ENCODE measurements around the gene CYP26C1. TPM values are rescaled to one million over a fixed set of nuclear protein-coding genes. Genes with fewer than 3 reads are reported as not detected.
A peak's percentile ranks its signal among the peaks of the same experiment; 100 is the strongest.

CYP26C1 gene, protein sequence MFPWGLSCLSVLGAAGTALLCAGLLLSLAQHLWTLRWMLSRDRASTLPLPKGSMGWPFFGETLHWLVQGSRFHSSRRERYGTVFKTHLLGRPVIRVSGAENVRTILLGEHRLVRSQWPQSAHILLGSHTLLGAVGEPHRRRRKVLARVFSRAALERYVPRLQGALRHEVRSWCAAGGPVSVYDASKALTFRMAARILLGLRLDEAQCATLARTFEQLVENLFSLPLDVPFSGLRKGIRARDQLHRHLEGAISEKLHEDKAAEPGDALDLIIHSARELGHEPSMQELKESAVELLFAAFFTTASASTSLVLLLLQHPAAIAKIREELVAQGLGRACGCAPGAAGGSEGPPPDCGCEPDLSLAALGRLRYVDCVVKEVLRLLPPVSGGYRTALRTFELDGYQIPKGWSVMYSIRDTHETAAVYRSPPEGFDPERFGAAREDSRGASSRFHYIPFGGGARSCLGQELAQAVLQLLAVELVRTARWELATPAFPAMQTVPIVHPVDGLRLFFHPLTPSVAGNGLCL
- 0.46 and 0.60 TPM in 2 replicates for total RNA-seq (2021)
- percentile 33 among the genes with signal in this experiment for Bru-seq, nascent RNA
- BruChase-seq, experiment 1, labeled RNA remaining after a 2-hour chase = percentile 29 among the genes with signal in this experiment
- percentile 19 among the genes with signal in this experiment for BruChase-seq, experiment 2, labeled RNA remaining after a 6-hour chase
- long read RNA-seq = 0 reads

DNA sequence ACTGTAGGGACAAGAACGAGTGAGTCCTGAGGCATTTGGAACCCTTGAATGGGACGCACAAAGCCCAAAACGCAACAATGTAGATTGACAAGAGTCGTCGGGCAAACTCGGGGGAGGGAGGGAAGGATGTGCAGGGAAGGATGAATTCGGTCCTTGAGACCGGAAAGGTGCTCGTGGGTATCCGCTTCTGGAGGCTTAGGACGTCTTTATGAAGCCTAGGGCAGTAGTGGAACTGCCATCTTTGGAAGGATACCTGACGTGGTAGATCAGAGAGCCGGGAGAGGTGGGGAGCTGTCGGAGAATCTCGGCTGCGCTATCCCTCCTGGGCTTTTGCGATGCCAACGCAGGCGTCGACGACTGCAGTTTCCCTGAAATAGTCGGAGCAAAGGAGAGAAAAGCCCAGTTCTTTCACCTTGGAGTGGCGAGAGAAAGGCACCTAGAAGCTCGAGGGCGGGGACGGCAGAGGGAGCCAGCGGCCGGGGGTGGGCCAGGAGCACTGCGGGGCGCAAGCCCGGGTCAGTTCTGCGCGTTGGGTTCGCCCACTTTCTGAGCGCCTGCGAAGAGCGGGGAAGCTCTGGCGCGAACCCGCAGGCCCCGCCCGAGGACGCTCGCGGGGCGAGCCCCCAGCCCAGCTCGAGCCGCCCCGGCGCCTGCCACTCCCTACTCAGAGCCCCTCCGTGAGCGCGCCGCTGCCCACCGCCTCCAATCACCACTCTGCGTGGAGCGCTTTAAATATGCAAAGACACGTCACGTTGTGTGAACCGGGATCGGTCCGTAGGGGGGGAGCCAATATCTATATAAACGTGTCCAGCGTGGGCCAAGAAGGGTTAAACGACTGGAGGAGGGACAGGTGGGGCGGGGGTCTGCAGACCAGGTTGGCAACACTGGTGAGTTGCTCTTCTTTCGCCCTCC is at the start of gene CYP26C1:
Gene CYP26C1 (plus strand): TSS at position 824 of the 912 bp plus-strand sequence. CDS start 466 bp downstream, outside the sequence.
- no TSS peak for BruUV-seq (replicated peaks)
- Histone ChIP-seq H3K4me2 (no peak within 1 kb of the TSS), H2AFZ (no peak within 1 kb of the TSS), H3K4me1 (replicated peaks; ENCODE audit: insufficient read depth) (no peaks in the 10 kb centered on the region), H3K9me3 (ENCODE audit: insufficient read depth, low read depth) (no peaks in the 10 kb centered on the region), H3F3A (ENCODE audit: insufficient read depth, low read depth) (no peaks in the 10 kb centered on the region), H3K4me3 (no peak within 1 kb of the TSS), H3K27me3 (ENCODE audit: insufficient read depth, low read depth) (no peaks in the 10 kb centered on the region), H3K9me2 (ENCODE audit: insufficient read depth) (no peaks in the 10 kb centered on the region), H3K36me3 (ENCODE audit: low read depth) (no peaks in the 10 kb centered on the region), H3K79me2 (ENCODE audit: low read depth) (no peaks in the 10 kb centered on the region), H3K27ac (no peak within 1 kb of the TSS), H4K20me1 (ENCODE audit: insufficient read depth) (no peaks in the 10 kb centered on the region)
- CTCF ChIA-PET = no interaction called here
- POLR2A ChIA-PET (ENCODE audit: unreplicated experiment) = no interaction called here
- DNase-seq = no peak
- intact Hi-C loops (cut with micrococcal nuclease; ENCODE audit: unreplicated experiment) = no loop called here
- TF ChIP-seq EZH2 (IDR thresholded peaks at IDR 0.05; ENCODE audit: low read depth) = no peak
- TF ChIP-seq, protein P1, sequence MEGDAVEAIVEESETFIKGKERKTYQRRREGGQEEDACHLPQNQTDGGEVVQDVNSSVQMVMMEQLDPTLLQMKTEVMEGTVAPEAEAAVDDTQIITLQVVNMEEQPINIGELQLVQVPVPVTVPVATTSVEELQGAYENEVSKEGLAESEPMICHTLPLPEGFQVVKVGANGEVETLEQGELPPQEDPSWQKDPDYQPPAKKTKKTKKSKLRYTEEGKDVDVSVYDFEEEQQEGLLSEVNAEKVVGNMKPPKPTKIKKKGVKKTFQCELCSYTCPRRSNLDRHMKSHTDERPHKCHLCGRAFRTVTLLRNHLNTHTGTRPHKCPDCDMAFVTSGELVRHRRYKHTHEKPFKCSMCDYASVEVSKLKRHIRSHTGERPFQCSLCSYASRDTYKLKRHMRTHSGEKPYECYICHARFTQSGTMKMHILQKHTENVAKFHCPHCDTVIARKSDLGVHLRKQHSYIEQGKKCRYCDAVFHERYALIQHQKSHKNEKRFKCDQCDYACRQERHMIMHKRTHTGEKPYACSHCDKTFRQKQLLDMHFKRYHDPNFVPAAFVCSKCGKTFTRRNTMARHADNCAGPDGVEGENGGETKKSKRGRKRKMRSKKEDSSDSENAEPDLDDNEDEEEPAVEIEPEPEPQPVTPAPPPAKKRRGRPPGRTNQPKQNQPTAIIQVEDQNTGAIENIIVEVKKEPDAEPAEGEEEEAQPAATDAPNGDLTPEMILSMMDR (conservative IDR thresholded peaks at IDR 0.05) = no peak

DNA sequence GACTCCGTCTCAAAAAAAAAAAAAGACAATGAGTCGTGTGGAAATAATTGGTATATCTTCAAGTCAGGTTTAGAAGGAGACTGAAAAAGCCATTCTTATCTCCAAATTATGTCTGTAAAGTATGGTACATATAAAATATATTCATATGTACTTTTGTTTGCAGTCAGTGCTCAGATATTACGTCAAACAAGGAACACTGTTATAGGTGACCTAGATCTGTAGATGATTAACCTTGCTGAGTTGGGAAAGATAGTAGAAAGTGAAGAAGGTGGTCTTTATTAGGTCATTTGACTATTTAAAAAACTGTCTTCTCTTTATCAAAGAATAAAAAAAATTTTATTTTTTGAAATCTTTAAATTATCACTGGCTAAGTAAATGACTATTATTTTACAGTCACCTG is 44.9 kb upstream of the CYP26C1 start:
- Histone ChIP-seq H3K4me3 (no peak overlapping the region), H3K9me2 (ENCODE audit: insufficient read depth) (no peaks in the 10 kb centered on the region), H3K36me3 (ENCODE audit: low read depth) (no peaks in the 10 kb centered on the region), H3K27me3 (ENCODE audit: insufficient read depth, low read depth) (no peaks in the 10 kb centered on the region), H2AFZ (no peak overlapping the region), H3K9me3 (ENCODE audit: insufficient read depth, low read depth) (no peaks in the 10 kb centered on the region), H3F3A (ENCODE audit: insufficient read depth, low read depth) (no peaks in the 10 kb centered on the region), H3K4me1 (replicated peaks; ENCODE audit: insufficient read depth) (no peaks in the 10 kb centered on the region), H3K27ac (no peak overlapping the region), H3K4me2 (no peak overlapping the region), H3K79me2 (ENCODE audit: low read depth) (no peaks in the 10 kb centered on the region), H4K20me1 (ENCODE audit: insufficient read depth) (no peaks in the 10 kb centered on the region)
- ChIA-PET CTCF (no interaction called here), POLR2A (ENCODE audit: unreplicated experiment) (no interaction called here)
- no peak for DNase-seq
- intact Hi-C loops (cut with micrococcal nuclease; ENCODE audit: unreplicated experiment) = no loop called here
- BruUV-seq (replicated peaks) = no TSS peak
- TF ChIP-seq EZH2 (IDR thresholded peaks at IDR 0.05; ENCODE audit: low read depth) = no peak
- TF ChIP-seq, protein P1 (conservative IDR thresholded peaks at IDR 0.05) = no peak

DNA sequence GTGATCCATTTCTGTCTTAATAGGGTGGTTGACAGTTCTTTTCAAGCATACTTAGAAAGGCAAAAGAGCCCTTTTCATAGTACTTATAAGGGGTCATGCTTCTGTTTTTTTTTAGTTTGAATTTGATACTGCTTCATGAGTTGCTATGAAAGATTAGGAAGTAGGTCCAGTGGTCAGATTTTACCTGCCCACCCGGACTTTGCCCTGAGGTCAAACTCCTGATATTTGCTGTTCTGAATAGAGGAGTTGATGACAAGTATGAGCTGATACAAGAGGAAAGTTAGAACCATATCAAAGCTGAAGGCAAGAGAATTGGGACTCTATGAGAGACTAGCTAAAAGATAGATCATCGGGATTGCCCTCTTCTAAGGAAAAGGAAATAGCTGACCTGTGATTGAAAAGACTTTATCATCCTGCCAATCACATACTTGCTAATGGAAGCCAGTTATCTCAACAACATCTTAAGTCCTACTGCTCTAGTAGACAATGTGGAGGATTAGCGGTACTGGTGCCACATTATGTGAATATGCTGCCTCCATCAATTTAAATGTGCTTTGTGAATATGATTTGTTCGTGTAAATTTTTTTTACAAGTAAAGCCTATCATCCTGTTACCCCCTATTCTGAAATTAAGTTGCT is 37.5 kb upstream of the CYP26C1 start:
- Histone ChIP-seq H3K27me3 (ENCODE audit: insufficient read depth, low read depth) (no peaks in the 10 kb centered on the region), H3K4me3 (no peak overlapping the region), H3K4me2 (no peak overlapping the region), H3K9me3 (ENCODE audit: insufficient read depth, low read depth) (no peaks in the 10 kb centered on the region), H3K36me3 (ENCODE audit: low read depth) (no peaks in the 10 kb centered on the region), H3K27ac (no peak overlapping the region), H3K9me2 (ENCODE audit: insufficient read depth) (no peaks in the 10 kb centered on the region), H3K79me2 (ENCODE audit: low read depth) (no peaks in the 10 kb centered on the region), H4K20me1 (ENCODE audit: insufficient read depth) (no peaks in the 10 kb centered on the region), H3F3A (ENCODE audit: insufficient read depth, low read depth) (no peaks in the 10 kb centered on the region), H3K4me1 (replicated peaks; ENCODE audit: insufficient read depth) (no peaks in the 10 kb centered on the region), H2AFZ (no peak overlapping the region)
- intact Hi-C loops (cut with micrococcal nuclease; ENCODE audit: unreplicated experiment) = no loop called here
- CTCF ChIA-PET = interaction anchor here (0.5 kb wide), 1 partner anchor 43 kb away, joined by 3 read pairs; no protein-coding TSS in a partner anchor
- TF ChIP-seq, protein P1 (conservative IDR thresholded peaks at IDR 0.05) = no peak
- TF ChIP-seq EZH2 (IDR thresholded peaks at IDR 0.05; ENCODE audit: low read depth) = no peak
- BruUV-seq (replicated peaks) = no TSS peak
- POLR2A ChIA-PET (ENCODE audit: unreplicated experiment) = no interaction called here
- DNase-seq = no peak

Data from PC-9 (cell line).